Activated CD8-positive, alpha-beta memory T cell treated with anti-CD3 and anti-CD28 coated beads, Interleukin-2, amount 50 U/mL, for 1 hour (primary cell): ENCODE measurements around the gene BCAT1.
"Not testable (repeated sequence)": the region's sequence is repeated elsewhere in the genome, so short reads cannot be mapped to it uniquely, and the experiment has no call there.

Experiments used
- DNase-seq: peaks from one replicate; pipeline ENCODE4 v3.0.0-alpha.2; 2020; ENCODE audit errors: extremely low read depth

The BCAT1 gene

DNA sequence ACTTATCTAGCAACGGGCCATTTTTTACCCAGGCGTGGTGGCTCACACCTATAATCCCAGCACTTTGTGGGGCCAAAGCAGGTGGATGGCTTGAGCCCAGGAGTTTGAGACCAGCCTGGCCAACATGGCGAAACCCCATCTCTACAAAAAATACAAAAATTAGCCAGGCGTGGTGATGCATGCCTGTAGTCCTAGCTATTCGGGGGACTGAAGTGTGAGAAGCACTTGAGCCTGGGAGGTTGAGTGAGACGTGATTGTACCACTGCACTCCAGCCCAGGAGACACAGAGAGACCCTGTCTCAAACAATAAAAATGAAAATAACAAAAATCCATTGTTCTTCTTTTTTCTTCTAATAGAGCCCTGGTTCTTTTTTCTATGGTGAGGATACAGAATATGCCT lies 7.5 kb upstream of the BCAT1 start:
- not testable (repeated sequence) for DNase-seq

DNA sequence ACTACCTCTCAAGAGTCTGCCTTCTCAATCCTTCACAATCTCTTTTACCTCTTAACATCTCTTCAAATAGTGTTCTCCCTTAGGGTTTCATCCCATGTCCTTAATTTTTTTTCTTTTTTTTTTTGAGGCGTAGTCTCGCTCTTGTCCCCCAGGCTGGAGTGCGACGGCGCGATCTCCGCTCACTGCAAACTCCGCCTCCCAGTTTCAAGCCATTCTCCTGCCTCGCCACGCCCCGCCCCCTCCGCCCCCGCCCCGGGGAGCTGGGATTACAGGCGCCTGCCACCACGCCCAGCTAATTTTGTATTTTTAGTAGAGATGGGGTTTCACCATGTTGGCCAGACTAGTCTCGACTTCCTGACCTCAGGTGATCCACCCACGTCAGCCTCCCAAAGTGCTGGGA lies 7.0 kb upstream of the BCAT1 start:
- DNase-seq: no peak

DNA sequence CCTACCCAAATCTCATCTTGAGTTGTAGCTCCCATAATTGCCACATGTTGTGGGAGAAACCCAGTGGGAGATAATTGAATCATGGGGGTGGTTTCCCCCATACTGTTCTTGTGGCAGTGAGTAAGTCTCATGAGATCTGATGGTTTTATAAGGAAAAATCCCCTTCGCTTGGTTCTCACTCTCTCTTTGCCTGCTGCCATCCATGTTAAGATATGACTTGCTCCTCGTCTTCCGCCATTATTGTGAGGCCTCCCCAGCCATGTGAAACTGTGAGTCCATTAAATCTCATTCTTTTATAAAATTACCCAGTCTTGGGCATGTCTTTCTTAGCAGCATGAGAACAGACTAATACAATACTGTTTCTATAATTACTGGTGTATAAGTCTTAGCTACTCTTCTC lies 6.5 kb upstream of the BCAT1 start:
- no peak for DNase-seq

DNA sequence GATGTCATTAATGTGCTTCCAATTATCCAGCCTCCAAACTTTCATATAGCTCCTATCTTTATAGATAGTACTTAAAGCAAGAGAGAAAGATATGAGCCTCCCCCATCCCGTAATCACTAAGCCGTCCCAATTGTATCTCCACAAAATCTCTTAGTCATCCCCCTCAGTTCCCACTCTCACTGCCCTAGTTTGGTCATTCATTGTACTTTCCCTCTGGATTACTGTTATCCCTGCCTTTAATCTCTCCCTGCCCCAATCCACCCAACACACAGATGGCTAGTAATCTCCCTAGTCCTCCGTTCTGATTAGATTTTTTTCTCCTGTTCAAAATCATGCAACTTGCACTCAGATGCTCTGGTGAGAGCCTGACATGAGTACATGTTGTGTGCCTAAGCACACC lies 5.4 kb upstream of the BCAT1 start:
- no peak for DNase-seq

DNA sequence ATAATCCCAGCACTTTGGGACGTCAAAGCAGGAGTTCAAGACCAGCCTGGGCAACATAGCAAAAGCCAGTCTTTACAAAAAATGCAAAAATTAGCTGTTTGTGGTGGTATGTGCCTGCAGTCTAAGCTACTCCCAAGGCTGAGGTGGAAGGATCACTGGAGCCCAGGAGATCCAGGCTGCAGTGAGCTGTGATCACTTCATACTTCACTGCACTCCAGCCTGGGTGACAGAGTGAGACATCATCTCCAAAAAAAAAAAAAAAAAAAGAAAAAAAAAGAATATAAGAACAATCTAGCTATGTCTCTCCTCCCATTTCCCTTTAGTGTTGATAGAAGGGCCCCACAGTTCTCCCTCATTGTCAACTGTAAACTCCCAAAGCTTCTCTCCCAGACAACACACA lies 3.5 kb upstream of the BCAT1 start:
- DNase-seq: no peak

DNA sequence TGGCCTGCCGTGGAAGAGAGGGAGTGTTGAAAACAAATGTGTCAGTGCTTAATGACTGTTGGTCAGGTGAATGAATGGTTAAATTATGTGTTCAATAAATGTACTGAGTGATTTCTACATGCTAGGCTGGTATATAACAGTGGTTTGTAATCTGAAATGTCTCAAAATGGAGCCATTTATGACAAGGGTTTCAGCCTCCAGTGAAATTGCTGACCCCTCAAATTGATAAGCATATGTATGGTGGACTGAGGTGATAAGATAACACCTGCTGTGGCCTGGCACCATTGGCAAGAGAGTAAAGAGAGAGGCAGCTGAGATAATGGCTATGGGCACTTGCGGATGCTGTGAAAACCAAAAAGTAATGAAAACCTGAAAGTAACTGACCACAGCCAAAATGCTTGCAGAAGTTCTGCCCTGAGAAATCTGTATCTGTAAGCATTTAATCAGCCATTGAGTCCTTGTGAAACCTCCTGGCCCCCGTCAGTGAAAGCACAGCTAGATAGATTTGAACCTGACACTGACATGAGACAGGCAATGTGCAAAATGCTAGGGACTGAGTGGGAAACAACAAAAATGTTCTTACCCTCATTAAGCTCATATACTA lies 1.4 kb upstream of the BCAT1 start:
- DNase-seq: no peak

DNA sequence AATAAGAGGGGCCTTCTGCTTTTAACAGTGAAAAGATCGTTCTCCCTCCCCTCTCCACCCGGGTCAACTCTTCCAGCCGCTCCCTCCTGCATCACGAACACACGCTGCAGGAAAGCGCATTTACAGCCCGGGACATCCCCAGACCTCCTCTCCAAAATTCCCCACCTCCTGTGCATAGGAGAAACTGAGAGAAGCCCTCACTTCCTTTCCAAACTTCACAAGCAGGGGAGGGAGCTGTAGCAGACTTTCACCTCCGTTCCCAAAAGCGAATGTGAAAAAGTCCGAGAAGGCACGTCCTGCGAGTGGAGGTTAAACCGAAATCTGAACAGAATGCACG lies 513 bp downstream of the BCAT1 start:
- no peak for DNase-seq

DNA sequence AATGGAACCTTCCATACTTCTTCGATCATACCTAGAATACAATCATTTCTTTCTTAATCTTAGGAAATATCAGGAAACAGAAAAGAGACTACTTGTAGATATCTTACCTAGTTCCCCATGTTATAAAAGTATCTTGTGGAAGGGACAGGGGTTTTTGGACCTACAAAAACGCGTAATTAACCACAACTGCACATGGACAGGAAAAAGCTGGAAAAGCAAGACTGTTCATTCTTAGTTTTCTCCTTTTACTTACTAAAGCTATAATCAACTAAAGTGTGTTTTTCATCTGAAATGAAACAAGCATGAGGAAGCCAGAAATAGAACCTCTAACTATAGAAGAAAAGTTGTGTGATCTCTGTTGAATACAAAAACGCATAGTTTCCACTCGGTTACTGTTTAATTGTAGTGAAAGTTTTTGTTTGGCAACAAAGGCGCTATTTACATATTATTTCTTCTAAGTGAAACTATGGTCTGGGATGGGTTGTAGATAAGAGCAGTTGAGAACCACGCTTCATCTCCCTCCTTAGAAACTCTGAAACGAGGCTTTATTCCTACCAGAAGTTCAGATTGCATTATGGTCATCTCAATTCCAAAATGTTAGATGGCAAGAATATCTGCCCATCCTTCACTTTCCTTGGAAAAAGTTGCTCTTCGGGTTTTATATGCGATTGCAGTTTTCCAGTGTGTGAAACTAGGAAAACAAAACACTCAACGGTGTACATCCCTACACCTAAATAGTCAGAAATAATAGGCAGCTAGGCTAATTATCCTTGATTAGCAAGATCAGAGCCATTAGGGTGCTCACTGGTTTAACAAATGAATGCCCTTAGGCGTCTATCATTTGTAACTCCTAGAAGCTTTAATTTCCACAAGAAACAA lies 1.1 kb downstream of the BCAT1 start:
- no peak for DNase-seq

DNA sequence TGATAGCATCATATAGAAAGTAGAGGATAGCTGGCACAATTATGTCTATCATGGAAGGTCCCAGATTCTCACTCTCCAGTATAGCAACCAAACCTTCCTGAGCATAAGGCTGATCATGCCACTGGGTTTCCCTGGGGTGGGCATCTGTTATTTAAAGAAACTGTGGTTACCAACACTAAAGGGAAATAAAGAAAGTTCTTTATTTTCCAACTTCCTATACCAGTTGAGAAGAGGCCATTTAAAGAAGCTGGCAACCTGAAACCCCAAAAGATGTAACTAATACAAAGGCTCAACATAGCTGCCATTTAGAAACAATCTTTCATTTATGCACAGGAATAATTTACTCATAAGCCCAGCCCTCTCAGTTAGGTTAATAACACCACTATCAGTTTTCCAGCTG lies 3.1 kb downstream of the BCAT1 start:
- no peak for DNase-seq

DNA sequence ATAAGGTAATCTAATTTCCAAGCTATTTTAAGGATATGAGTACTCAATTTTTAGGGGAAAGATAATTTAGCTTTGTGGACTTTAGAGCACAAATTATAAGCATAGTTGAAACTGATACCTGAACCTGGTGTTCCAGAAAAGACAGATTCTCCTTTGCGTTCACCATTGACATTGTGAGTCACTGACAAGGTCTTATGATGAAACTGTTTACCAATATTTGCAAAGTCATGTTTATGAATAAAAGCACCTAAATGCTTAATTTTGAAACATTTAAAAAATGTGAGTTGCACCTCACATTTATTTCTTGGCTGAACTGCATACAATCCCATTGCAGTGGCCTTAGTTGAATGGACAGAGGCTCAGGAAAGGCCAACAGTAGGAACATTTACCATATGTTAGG lies 3.9 kb downstream of the BCAT1 start:
- DNase-seq: no peak

DNA sequence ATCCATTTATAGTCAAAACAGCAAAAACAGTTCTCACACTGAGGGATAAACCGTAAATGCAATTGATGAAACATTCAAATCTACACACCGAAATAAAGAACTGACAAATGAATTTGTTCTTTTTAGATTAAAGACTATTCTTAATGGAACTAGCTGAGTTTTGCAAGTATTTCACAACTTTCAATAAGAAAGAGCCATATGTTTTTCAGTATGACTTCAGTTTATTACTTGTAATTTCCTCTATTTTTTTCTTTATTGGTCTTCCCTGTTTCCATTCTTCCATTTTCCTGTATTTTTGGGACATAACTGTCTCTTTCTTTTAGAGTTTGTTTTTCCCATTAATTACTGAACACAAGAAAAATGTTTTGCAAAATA lies 4.3 kb downstream of the BCAT1 start:
- no peak for DNase-seq

DNA sequence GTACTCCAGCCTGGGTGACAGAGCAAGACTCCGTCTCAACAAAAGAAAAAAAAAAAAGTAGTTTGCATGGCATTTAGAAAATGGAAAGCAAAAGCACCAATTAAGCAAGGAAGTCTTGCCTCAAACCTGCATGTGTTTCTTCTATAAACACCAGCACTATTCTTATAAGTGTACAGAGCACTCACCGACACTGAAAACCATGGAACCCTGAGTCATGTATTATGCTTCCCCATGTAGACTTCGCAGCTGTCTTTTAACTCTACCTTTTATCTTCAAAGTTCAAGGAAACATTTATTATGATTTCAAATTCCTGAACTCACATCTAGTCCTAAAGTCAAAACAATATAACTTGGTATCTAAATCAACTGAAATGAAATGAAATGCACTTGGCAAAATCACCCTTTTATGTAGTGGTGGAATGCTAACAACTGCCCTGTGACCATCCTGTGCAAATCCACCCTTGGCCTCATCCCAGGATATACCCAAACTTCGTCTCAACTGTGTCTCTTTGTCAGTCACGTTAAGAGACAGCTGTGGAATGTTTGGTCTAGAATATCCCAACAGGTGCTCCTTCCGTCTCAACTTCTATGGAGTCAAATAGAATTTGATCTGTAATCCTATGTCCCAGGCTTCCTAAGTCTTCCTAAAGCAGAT lies 4.8 kb downstream of the BCAT1 start:
- DNase-seq: no peak

DNA sequence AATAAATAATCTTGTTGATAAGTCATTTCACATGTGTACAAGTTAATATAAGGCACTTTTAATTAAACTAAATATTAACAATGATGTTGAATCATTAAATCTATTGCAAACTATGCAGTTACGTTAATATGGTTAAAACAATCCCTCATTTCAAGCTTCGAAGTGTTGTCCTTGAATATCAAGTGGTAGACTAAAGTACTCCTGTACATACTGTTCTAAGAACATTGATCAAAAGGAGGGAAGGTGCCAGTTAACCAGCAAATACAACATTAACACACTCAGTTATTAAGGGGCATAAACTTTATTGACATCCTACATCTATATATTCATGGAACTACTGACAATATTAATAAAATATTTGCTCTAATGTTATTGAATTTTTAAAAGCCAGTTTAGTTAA lies 8.7 kb downstream of the BCAT1 start:
- DNase-seq: no peak

DNA sequence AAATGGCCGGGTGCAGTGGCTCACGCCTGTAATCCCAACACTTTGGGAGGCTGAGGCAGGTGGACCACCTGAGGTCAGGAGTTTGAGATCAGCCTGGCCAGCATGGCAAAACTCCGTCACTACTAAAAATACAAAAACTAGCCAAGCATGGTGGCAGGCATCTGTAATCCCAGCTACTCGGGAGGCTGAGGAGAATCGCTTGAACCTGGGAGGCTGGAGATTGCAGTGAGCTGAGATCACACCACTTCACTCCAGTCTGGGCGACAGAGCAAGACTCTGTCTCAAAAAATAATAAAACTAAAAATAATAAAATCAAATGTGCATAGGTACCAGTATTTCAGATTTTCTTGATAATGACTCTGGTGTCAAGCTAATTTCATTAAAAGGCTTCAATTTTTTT lies 9.3 kb downstream of the BCAT1 start:
- not testable (repeated sequence) for DNase-seq

DNA sequence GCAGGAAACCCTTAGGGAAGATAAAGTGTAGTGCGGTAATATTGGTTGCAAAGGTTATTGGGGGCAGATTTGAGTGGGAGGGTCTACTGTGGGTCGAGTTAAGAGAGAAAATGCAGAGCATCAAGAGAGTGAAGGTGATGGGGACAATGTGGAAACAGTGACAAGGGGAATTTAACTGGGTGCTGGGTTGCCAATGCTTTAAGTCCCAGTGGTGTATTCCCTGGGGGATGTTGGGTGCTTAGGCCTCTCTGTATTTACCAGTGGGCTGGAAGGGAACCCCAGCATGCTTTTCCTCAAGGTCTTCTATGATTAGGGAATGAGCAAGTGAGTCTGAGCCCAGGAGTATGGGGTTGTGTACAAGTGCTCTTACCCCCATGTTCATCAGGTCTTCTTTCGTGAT lies 10.6 kb downstream of the BCAT1 start:
- no peak for DNase-seq

DNA sequence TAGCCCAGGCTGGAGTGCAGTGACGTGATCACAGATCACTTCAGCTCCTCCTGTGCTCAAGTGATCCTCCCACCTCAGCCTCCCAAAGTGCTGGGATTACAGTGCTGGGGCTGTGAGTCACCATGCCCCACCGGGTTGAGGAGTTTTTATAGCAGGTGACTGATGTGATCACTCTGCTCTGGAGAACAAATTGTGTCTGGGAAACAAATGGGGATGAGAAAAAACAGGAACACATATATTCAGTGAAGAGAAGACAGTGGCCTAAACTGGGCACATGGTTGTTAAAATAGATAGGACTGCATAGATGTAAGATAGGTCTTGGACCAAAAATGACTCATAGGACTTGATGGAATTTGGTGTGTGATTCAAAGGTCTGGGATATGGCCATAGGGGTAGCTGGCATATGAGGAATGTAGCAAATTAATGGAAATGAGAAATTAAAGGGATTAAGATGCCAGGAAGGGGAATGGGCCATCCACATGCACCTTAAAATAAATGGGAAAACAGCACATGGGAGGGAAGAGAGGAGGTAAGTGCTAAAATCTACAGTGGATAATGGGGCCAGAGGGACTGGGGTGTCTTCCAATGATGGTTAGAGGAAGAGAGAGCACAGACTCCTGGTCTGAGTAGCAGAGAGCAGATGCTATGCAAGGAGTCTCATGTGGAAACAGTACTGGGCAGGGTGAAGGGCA lies 11.2 kb downstream of the BCAT1 start:
- DNase-seq: no peak

DNA sequence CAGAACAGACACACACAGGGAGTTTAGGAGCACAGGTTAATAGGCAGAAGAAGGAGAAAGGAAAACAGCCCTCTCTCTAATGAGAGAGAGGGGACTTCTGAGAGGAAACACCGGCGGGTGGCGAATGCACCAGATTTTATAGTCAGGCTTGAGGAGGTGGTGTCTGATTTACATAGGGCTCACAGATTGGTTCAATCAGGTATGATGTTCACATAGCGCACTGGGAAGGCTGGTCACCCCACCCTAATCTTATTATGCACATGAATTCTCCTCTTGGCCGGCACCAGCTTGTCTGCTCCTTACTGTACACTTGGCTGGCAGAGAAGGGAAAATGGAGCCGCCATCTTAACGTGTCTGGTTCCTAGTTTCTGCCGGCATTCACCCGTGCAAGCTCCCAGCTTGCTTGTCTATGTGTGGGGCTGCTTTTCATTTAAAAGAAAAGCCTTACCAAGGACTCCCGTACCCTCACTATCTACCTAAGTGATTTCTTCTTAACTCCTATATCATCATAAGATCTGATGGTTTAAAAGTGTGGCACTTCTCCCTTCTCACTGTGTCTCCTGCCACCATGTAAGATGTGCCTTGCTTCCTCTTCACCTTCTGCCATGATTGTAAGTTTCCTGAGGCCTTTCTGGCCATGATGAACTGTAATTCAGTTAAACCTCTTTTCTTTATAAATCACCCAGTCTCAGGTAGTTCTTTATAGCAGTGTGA lies 15.1 kb downstream of the BCAT1 start:
- no peak for DNase-seq

DNA sequence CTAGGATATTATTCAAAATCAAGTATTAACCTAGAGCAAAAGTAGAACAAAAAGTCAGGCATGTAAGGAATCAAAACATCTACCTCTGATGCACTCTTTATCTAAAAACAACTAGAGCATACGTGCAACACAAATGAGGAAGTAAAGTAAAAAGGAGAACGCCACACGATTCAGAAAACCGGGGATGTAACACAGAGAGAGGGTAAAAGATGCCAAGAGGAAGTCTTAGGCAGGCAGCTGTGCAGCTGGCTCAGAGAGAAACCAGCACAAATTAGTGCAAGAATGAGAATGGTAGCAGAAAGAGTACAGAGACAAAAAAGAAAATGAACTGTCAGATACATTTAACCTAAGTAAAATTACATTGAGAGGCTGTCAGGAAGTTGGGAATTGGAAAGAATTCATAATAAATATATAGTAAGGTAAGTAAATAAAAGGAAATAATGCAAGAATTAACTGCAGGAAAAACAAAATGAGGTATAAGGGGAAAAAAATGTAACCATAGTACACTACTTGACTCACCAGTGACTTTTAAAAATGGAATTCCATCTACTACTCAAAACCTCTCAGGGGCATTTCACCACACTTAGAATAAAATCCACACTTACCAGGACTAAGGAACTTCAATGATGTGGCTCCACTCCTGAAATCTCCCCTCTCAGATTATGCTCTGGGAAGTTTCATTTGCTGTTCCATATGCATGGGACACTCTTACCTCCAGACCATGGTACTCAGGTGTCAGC lies 17.1 kb downstream of the BCAT1 start:
- no peak for DNase-seq

DNA sequence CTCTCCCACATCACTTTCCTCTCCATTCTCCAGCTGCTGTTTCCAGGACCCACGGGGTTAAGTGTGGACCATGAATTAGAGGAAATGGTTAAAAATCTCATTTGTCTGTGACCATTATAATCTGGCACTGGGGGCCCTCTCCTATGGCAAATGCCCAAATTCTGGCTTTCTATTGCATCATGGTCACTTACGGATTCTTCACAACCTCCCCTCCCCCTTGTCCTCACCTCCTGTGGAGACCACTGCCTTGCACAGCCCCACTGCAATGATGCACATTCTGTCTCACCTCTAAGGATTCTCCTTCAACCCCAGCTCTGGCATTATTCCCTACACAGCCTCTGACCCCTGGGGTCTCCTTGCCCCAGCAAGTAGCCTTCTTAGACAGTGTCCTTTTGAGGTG lies 18.9 kb downstream of the BCAT1 start:
- no peak for DNase-seq

DNA sequence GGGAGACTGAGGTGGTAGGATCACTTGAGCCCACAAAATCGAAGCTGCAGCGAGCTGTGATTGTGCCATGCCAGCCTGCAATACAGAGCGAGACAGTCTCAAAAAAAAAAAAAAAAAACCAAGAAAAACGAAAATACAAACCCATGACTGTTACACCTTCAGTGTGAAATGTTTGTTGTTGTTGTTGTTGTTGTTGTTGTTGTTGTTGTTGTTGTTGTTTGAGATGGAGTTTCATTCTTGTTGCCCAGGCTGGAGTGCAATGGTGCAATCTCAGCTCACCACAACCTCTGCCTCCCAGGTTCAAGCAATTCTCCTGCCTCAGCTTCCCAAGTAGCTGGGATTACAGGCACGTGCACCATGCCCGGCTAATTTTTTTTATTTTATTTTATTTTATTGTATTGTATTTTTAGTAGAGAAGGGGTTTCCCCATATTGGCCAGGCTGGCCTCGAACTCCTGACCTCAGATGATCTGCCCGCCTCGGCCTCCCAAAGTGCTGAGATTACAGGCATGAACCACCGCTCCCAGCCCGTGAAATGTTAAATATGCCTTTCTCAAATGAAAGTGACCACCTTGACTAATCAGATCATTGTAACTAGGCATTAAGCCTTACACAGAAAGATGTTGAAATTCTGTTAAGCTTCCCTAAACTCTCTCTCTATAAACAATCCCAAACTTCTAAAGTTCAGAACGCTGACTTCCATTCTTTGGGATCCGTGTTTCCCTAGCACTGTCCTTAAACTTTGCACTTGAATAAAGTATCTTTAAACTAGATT lies 20.2 kb downstream of the BCAT1 start:
- DNase-seq: not testable (repeated sequence)

DNA sequence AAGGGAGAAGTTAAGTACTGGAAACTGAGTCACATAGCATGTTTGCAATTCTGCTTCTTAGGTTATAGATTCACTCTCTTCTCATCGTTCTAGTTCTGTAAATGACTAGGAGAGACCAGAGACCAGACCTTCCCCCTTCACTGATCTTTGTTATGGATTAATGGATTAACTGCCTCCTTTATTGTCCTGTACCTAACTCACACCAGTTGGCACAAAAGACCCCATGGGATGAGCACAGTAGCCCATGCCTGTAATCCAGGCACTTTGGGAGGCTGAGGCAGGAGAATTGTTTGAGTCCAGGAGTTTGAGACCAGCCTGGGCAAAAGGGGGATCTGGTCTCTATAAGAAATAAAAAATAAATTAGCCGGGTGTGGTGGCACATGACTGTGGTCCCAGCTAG lies 20.8 kb downstream of the BCAT1 start:
- no peak for DNase-seq
